OCI-M1 (cell line): ENCODE results near the gene DDX54.

ENCODE experiments used
- DNase-seq: peaks from one replicate; lab custom pipeline; 2025; lab: John Stamatoyannopoulos, UW

The DDX54 gene

DNA sequence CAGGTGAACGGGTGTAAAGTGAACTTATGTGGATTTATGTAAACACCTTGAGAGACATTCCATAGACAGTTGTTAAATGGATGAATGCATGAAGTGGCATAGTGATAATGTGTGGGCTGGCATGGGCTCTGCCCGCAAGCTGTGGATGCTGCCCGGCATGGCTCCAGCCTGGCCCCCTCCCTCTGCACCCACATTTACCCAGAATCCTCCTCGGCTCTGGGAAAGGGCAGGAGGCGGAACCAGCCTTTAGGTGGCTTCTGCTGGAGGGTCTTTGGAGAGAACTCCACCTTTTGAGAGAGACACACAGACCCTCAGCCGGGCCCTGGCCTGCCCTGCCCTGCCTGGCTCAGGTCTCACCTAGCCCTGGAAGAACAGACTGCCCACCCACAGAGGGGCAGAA, 68.4 kb downstream of the DDX54 start:
- DNase-seq = peak; percentile 30

DNA sequence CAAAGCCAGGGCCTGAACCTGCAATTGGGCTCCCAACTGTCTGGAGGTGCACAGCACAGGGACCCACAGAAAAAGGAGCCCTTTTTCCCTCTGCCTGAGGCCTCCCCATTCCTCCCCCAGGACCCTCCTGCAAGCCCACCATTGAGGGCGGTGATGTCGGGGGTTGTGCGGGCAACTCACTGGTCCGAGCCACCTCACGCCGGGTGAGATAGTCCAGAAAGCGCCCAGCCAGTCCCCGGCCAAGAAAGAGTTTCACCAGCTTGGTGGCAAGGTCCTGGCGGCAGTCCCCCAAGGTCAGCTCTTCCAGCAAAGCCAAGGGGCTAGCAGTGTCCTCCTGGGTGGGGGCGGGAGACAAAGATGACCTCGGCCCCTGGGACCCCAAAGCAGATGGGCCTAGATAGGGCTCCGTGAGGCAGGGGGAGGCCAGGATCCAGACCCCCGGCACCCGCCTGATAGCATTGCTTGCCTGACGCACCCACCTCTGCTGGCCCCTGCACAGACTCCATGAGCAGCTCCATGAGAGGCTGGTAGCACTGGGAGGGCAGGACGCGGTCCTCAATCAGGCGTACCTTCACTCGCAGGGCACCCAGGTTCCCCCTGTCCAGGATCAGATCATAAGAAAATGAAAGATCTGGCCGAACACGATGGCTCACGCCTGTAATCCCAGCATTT, 69.7 kb downstream of the DDX54 start:
- no peak for DNase-seq

DNA sequence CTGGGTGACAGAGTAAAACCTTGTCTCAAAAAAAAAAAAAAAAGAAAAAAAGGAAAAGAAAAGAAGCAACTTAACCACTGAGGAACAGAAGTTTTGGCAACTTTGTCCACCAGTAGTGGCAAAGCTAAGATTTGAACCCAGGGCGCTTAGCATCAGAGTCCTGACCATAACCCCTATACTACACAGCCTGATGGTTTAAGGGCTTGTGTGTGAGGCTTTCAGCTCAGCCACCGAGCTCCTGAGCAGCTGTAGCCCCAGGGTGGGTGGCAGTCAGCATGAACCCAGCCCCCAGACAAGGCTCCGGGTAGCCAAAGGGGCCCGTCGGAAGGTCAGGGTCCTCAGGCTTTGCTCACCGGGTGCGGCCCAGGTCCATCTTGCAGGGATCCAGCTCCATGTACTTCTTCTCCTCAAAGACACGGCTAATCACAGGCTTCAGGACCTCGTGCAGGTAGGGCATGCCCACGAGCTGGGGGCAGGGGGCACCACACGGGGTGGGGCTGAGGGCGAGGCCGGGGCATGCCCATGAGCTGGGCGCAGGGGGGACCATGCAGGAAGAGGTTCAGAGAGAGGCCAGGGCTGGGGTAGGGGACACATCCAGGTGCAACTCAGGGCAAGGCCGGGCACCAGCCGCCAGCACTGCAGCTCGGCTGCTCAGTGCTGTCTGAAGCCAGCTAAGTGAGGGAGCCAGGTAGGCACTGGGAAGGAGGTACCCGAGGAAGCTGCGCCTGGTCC, 70.7 kb downstream of the DDX54 start:
- peak; percentile 45 for DNase-seq

DNA sequence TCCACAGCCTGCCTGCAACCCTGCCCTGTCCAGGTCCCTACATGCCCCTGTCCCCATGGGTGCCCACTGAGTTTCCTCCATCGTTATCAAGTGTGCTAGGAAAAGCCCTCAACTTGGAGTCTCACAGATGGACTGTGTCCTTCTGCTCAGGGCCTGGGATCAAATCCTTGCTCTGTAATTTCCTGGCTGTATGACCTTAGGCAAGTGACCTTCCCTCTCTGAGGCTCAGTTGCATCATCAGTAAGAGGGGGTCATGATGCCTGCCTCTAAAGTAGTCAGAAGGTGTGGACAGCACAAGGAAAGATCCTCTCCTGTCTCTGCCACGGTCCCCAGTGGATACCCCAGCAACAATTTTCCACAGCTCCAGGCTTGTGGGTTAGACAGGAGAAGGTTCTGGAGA, 71.9 kb downstream of the DDX54 start:
- no peak for DNase-seq

DNA sequence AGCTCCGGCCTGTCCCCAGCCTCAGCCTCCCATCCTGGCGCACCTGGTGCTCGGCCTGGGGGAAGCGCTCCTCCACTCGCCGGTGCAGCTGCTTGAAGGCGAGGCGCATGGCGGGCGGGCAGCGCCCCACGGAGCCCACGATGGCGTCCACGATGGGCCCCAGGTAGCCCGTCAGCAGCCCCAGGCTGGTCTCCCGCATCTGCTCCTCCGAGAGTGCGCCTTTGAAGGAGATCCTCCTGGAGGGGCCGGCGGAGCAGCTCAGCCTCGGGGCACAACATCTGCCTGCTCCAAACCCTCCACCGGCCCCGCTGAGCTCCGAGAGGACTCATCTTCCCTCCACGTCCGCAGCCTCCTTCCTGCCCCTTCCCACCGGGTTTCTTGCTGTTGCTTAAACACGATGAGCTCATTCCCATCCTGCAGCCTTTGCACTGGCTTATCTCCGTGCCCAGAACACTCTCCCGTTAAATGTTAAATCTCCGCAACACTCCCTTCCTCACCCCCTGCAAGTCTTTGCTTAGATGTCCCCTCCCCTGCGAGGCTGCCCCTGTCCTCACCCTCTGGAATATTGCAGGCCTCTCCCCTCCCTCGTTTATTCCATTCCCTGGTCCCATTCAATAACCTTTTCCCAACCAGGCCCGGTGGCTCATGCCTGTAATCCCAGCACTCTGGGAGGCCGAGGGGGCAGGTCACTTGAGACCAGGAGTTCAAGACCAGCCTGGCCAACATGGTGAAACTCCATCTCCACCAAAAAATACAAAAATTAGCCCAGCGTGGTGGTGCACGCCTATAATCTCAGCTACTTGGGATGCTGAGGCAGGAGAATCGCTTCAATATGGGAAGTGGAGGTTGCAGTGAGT, 73.0 kb downstream of the DDX54 start:
- DNase-seq = no peak

DNA sequence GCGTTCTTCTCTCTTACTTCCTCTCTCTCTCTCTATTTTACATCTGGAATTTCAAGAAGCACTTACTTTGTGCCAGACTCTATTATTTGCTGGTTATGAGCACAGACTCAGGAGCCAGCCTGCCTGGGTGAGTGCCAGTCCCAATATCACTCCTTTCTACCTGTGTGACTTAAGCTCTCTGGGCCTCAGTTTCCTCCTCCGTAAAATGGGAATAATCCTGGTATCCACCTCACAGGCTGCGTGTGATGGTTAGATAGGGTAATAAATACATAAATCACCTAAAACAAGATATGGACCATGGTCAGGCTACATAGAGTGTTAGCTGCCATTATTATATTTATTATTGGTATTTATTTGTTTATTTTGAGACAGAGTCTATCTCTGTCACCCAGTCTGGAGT, 74.0 kb downstream of the DDX54 start:
- no peak for DNase-seq

DNA sequence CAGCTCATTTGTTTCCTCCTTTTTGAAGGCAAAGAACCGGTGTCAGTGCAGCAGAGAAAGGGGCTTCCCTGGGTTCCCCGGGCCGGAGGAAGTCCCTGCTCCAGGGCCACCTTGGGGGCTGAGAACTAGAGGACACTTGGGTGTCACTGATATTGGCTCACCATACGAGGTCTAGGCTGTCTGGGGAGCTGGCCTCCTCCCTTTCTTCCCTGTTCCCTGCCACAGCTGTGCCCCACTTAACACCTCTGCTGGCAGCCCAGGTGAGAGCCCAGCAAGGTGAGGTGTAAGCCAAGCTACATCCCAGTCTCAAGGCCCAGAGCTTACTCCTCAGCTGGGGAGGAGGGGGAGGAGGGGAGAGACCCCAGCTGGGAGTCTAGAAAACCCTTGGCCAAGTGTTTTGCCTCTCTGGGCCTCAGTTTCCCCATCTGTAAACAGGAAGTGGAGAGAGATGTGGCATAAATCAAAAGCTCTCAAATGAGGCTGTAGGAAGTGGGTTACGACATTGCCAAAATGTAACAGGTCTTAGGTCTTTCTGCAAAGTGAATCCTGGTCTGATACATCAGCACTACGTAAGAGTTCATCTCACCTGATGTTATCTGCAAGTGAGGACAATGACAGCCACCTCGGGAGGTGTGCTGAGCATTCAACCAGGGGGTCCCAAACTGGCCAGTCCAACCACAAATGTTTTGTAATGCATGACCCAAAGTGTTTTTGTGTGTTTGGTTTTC, 75.2 kb downstream of the DDX54 start:
- no peak for DNase-seq

DNA sequence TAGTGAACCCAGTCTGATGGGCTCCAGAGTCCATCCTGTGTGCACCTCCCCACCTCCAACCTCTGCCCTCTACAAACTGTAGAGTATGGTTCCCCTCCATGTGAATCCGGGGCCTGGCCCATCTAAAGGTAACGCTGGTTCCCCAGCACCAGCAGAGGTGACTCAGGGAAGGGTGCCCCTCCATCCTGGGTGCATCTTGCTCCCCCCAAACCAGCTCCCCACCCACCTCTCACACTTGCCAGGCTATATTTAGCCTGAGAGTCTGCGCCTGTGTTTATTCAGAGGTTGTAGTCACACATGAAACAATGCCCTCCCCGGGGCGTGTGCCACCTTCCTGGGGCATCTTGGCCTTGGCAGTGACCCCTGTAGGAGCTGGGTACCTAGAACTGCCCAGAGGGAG, 75.9 kb downstream of the DDX54 start:
- DNase-seq = no peak

DNA sequence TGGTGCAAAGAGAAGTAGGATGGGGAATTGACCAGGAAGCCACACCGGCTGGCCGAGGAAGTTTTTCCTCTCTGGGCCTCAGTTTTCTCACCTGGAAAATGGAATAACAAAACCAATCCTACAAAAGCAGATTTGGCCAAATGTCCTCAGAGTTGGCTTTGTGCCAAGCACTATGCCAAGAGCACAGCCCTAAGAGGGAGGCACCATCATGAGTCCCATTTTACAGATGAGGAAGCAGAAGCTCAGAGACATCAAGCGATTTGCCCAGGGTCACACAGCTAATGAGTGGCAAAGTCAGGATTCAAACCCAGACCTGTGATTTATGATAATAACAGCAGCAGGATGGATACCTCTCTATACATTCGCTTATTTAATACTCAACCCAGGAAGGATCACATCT, 77.0 kb downstream of the DDX54 start:
- DNase-seq = no peak
